WTC11 (cell line): Measurements from ENCODE around the gene DSG2. TPM values are rescaled to one million over a fixed set of nuclear protein-coding genes. Genes with fewer than 3 reads are reported as not detected.

ENCODE experiments used
- ATAC-seq: fragments of 200-7000 bp; cut with Tn5 transposase; 2 replicates; pipeline ENCODE4 v1.10.0; 2021; ENCODE audit warnings: mild to moderate bottlenecking, moderate library complexity
- CTCF ChIA-PET: fragments of 300-600 bp; sonication (Branson Sonifier 250); formaldehyde crosslinking; loops from one replicate; lab custom pipeline; 2021; ENCODE audit warnings: antibody characterized with exemption; lab: Charles Lee
- POLR2A ChIA-PET: fragments of 350-600 bp; sonication (Branson Sonifier 250); formaldehyde crosslinking; loops from one replicate; lab custom pipeline; 2021; ENCODE audit warnings: antibody characterized with exemption; lab: Charles Lee
- DNase-seq: peaks from one replicate; pipeline ENCODE4 v3.0.0; 2021; ENCODE audit warnings: low spot score
- H3K27ac Mint-ChIP-seq: 2 replicates; pipeline ENCODE4 v1.8.0; 2021; ENCODE audit warnings: mixed read lengths
- H3K27me3 Mint-ChIP-seq: 2 replicates; pipeline ENCODE4 v1.8.0; 2021; ENCODE audit warnings: low read depth, mild to moderate bottlenecking, moderate library complexity, mixed read lengths
- H3K36me3 Mint-ChIP-seq: 2 replicates; pipeline ENCODE4 v1.8.0; 2021; ENCODE audit warnings: mixed read lengths
- H3K4me1 Mint-ChIP-seq: 2 replicates; pipeline ENCODE4 v1.8.0; 2022; ENCODE audit warnings: mixed read lengths
- H3K4me3 Mint-ChIP-seq: 2 replicates; pipeline ENCODE4 v1.8.0; 2021; ENCODE audit warnings: mild to moderate bottlenecking, moderate library complexity, mixed read lengths
- H3K9me3 Mint-ChIP-seq: 2 replicates; pipeline ENCODE4 v1.8.0; 2021; ENCODE audit warnings: mixed read lengths
- ARID4B ChIP-seq: sonication (generic); formaldehyde crosslinking; IDR thresholded peaks from 2 replicates; pipeline ENCODE4 v1.8.0; 2023; ENCODE audit warnings: missing genetic modification reagents, mild to moderate bottlenecking, borderline replicate concordance
- ATF1 ChIP-seq: sonication (generic); formaldehyde crosslinking; IDR thresholded peaks from 2 replicates; pipeline ENCODE4 v1.8.1; 2023; ENCODE audit warnings: mild to moderate bottlenecking, moderate library complexity, missing genetic modification reagents
- CREB1 ChIP-seq: sonication (generic); formaldehyde crosslinking; IDR thresholded peaks from 2 replicates; pipeline ENCODE4 v1.8.0; 2023; ENCODE audit warnings: mild to moderate bottlenecking, missing genetic modification reagents
- E2F5 ChIP-seq: sonication (generic); formaldehyde crosslinking; IDR thresholded peaks from 2 replicates; pipeline ENCODE4 v1.8.1; 2022; ENCODE audit warnings: mild to moderate bottlenecking, moderate library complexity, missing genetic modification reagents
- ESRRA ChIP-seq: sonication (generic); formaldehyde crosslinking; IDR thresholded peaks from 2 replicates; pipeline ENCODE4 v1.8.1; 2022; ENCODE audit warnings: mild to moderate bottlenecking, missing genetic modification reagents, borderline replicate concordance
- FOXJ3 ChIP-seq: sonication (generic); formaldehyde crosslinking; IDR thresholded peaks from 2 replicates; pipeline ENCODE4 v1.9.0; 2021; ENCODE audit warnings: missing genetic modification reagents, mild to moderate bottlenecking, borderline replicate concordance
- IRF2 ChIP-seq: sonication (generic); formaldehyde crosslinking; IDR thresholded peaks from 2 replicates; pipeline ENCODE4 v1.8.0; 2022; ENCODE audit warnings: low read depth, missing genetic modification reagents, borderline replicate concordance
- JAZF1 ChIP-seq: fragments of 250-450 bp; sonication (Bioruptor Pico); IDR thresholded peaks from 2 replicates; pipeline ENCODE4 v1.9.0; 2021; ENCODE audit warnings: moderate library complexity, mild to moderate bottlenecking, inconsistent platforms
- MLX ChIP-seq: sonication (generic); formaldehyde crosslinking; IDR thresholded peaks from 2 replicates; pipeline ENCODE4 v1.8.1; 2023; ENCODE audit warnings: mild to moderate bottlenecking, missing genetic modification reagents, moderate library complexity
- MXD4 ChIP-seq: fragments of 250-450 bp; sonication (Bioruptor Pico); IDR thresholded peaks from 2 replicates; pipeline ENCODE4 v1.8.0; 2021; ENCODE audit warnings: mild to moderate bottlenecking, moderate library complexity, borderline replicate concordance
- MYBL2 ChIP-seq: sonication (generic); formaldehyde crosslinking; IDR thresholded peaks from 2 replicates; pipeline ENCODE4 v1.8.1; 2023; ENCODE audit warnings: mild to moderate bottlenecking, moderate library complexity, missing genetic modification reagents
- NR2C2 ChIP-seq: sonication (generic); formaldehyde crosslinking; IDR thresholded peaks from 2 replicates; pipeline ENCODE4 v1.8.0; 2022; ENCODE audit warnings: mild to moderate bottlenecking, missing genetic modification reagents
- OVOL2 ChIP-seq: fragments of 250-450 bp; sonication (Bioruptor Pico); IDR thresholded peaks from 2 replicates; pipeline ENCODE4 v1.9.0; 2021; ENCODE audit warnings: mild to moderate bottlenecking, borderline replicate concordance
- RELA ChIP-seq: sonication (generic); formaldehyde crosslinking; IDR thresholded peaks from 2 replicates; pipeline ENCODE4 v1.8.1; 2022; ENCODE audit warnings: missing genetic modification reagents, mild to moderate bottlenecking, borderline replicate concordance
- ZNF121 ChIP-seq: sonication (generic); formaldehyde crosslinking; IDR thresholded peaks from 2 replicates; pipeline ENCODE4 v1.8.0; 2023; ENCODE audit warnings: missing genetic modification reagents
- ZNF425 ChIP-seq: fragments of 250-450 bp; sonication (Bioruptor Pico); conservative IDR thresholded peaks from 2 replicates; pipeline ENCODE4 v1.9.0; 2021; ENCODE audit warnings: mild to moderate bottlenecking
- total RNA-seq: library from RNA; stranded (reverse); gene quantifications from 3 replicates; pipeline ENCODE4 v1.2.3, GENCODE V29; 2021
- TF ChIP-seq, protein P1 (sequence below): sonication (generic); formaldehyde crosslinking; IDR thresholded peaks from 2 replicates; pipeline ENCODE4 v1.8.0; 2023; ENCODE audit warnings: missing genetic modification reagents

Gene DSG2
- total RNA-seq, 1 experiment from 2014 or later, result 113 TPM

- no peak overlapping the region for H3K4me3 Mint-ChIP-seq
- peaks cover 7% of the 10 kb centered on the region for H3K4me1 Mint-ChIP-seq
- ChIA-PET CTCF (interaction anchor here (2.3 kb wide), 1 partner anchor 18 kb away, joined by 7 read pairs; no protein-coding TSS in a partner anchor), POLR2A (no interaction called here)
- ATAC-seq (no peak), DNase-seq (no peak)
- TF ChIP-seq NR2C2 (no peak), MXD4 (CRISPR knock-in tag) (no peak), ATF1 (no peak), MLX (CRISPR knock-in tag) (no peak), IRF2 (CRISPR knock-in tag) (no peak), ESRRA (CRISPR knock-in tag) (no peak), OVOL2 (CRISPR knock-in tag) (no peak), RELA (CRISPR knock-in tag) (no peak), JAZF1 (CRISPR knock-in tag) (no peak), CREB1 (CRISPR knock-in tag) (no peak), ZNF121 (CRISPR knock-in tag) (no peak), ZNF425 (CRISPR knock-in tag) (no peak), E2F5 (CRISPR knock-in tag) (no peak), MYBL2 (CRISPR knock-in tag) (no peak), ARID4B (CRISPR knock-in tag) (no peak), FOXJ3 (CRISPR knock-in tag) (no peak)
- TF ChIP-seq, protein P1, sequence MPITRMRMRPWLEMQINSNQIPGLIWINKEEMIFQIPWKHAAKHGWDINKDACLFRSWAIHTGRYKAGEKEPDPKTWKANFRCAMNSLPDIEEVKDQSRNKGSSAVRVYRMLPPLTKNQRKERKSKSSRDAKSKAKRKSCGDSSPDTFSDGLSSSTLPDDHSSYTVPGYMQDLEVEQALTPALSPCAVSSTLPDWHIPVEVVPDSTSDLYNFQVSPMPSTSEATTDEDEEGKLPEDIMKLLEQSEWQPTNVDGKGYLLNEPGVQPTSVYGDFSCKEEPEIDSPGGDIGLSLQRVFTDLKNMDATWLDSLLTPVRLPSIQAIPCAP (CRISPR knock-in tag), result no peak
- H3K9me3 Mint-ChIP-seq, result peaks cover 3% of the 10 kb centered on the region
- no peak overlapping the region for H3K27ac Mint-ChIP-seq
- H3K36me3 Mint-ChIP-seq, result no peaks in the 10 kb centered on the region
- no peaks in the 10 kb centered on the region; the same call in 1 of the 2 replicates for H3K27me3 Mint-ChIP-seq
Observed at GRCh38 chr18:31592506-31593157, 94.7 kb downstream of the DSG2 start.
